ENCODE results near the gene OR5AR1.
"Not testable (repeated sequence)": the region's sequence is repeated elsewhere in the genome, so short reads cannot be mapped to it uniquely, and the experiment has no call there.

The OR5AR1 gene

GRCh38 chr11:56663386-56663785, at the start of gene OR5AR1:
OR5AR1 (plus strand) TSS chr11:56663686; CDS start chr11:56663686, 0 bp downstream.
- no peak within 1 kb of the TSS for H3K4me3 ChIP-seq (ENCODE audit: low read depth, low read length)
- DNase-seq (ENCODE audit: low read depth) = no peak

- H3K4me3 ChIP-seq (ENCODE audit: low read depth, low read length) = no peak overlapping the region
- DNase-seq (ENCODE audit: low read depth) = no peak
Measured at GRCh38 chr11:56624661-56625110, 38.8 kb upstream of the OR5AR1 start.

- H3K4me3 ChIP-seq (ENCODE audit: low read depth, low read length) = no peak overlapping the region
- no peak for DNase-seq (ENCODE audit: low read depth)
Measured at GRCh38 chr11:56625946-56626345, 37.5 kb upstream of the OR5AR1 start.

- no peak for DNase-seq (ENCODE audit: low read depth)
- no peak overlapping the region for H3K4me3 ChIP-seq (ENCODE audit: low read depth, low read length)
Measured at GRCh38 chr11:56632329-56632728, 31.2 kb upstream of the OR5AR1 start.

GRCh38 chr11:56636861-56637260, 26.6 kb upstream of the OR5AR1 start:
- no peak overlapping the region for H3K4me3 ChIP-seq (ENCODE audit: low read depth, low read length)
- DNase-seq (ENCODE audit: low read depth) = no peak

GRCh38 chr11:56637500-56637899, 26.0 kb upstream of the OR5AR1 start:
- H3K4me3 ChIP-seq (ENCODE audit: low read depth, low read length) = no peak overlapping the region
- DNase-seq (ENCODE audit: low read depth) = no peak

GRCh38 chr11:56642339-56642738, 21.1 kb upstream of the OR5AR1 start, which contains the start of gene OR5AP2:
OR5AP2 (minus strand) TSS chr11:56642439; CDS start chr11:56642439, 0 bp downstream.
- H3K4me3 ChIP-seq (ENCODE audit: low read depth, low read length) = no peak within 1 kb of the TSS
- no peak for DNase-seq (ENCODE audit: low read depth)

- no peak for DNase-seq (ENCODE audit: low read depth)
- no peak overlapping the region for H3K4me3 ChIP-seq (ENCODE audit: low read depth, low read length)
Measured at GRCh38 chr11:56659755-56660154, 3.7 kb upstream of the OR5AR1 start.

GRCh38 chr11:56670984-56671383, 7.5 kb downstream of the OR5AR1 start:
- H3K4me3 ChIP-seq (ENCODE audit: low read depth, low read length) = no peak overlapping the region
- DNase-seq (ENCODE audit: low read depth) = no peak

- no peak overlapping the region for H3K4me3 ChIP-seq (ENCODE audit: low read depth, low read length)
- no peak for DNase-seq (ENCODE audit: low read depth)
Measured at GRCh38 chr11:56688554-56689100, 25.1 kb downstream of the OR5AR1 start.

GRCh38 chr11:56691179-56691578, 27.7 kb downstream of the OR5AR1 start:
- not testable (repeated sequence) for DNase-seq (ENCODE audit: low read depth); H3K4me3 ChIP-seq (ENCODE audit: low read depth, low read length)

- DNase-seq (ENCODE audit: low read depth) = no peak
- no peak overlapping the region for H3K4me3 ChIP-seq (ENCODE audit: low read depth, low read length)
Measured at GRCh38 chr11:56693428-56693827, 29.9 kb downstream of the OR5AR1 start.

- no peak for DNase-seq (ENCODE audit: low read depth)
- H3K4me3 ChIP-seq (ENCODE audit: low read depth, low read length) = no peak within 1 kb of the TSS
Measured at GRCh38 chr11:56698795-56699194, 35.3 kb downstream of the OR5AR1 start, which contains the start of gene OR9G1. OR9G1 (plus strand) TSS chr11:56699095; CDS start chr11:56700388, 1,293 bp downstream.

GRCh38 chr11:56700242-56700913, 36.9 kb downstream of the OR5AR1 start:
- no peak for DNase-seq (ENCODE audit: low read depth)
- no peak overlapping the region for H3K4me3 ChIP-seq (ENCODE audit: low read depth, low read length)

GRCh38 chr11:56700914-56701485, 37.5 kb downstream of the OR5AR1 start:
- no peak overlapping the region for H3K4me3 ChIP-seq (ENCODE audit: low read depth, low read length)
- DNase-seq (ENCODE audit: low read depth) = no peak

- no peak for DNase-seq (ENCODE audit: low read depth)
- no peak overlapping the region for H3K4me3 ChIP-seq (ENCODE audit: low read depth, low read length)
Measured at GRCh38 chr11:56705784-56706396, 42.4 kb downstream of the OR5AR1 start.

- no peak overlapping the region for H3K4me3 ChIP-seq (ENCODE audit: low read depth, low read length)
- no peak for DNase-seq (ENCODE audit: low read depth)
Measured at GRCh38 chr11:56706486-56706885, 43.0 kb downstream of the OR5AR1 start.

- no peak overlapping the region for H3K4me3 ChIP-seq (ENCODE audit: low read depth, low read length)
- no peak for DNase-seq (ENCODE audit: low read depth)
Measured at GRCh38 chr11:56714206-56714605, 50.7 kb downstream of the OR5AR1 start.

All from skeletal muscle cell (primary cell).